A549 (cell line): ENCODE measurements around the gene KCND1. TPM values are rescaled to one million over a fixed set of nuclear protein-coding genes. Genes with fewer than 3 reads are reported as not detected.

Experiments used
- polyA plus RNA-seq, 4 experiments: library from polyadenylated mRNA; depleted of rRNA in 3 of 4; stranded (reverse); fragments of >200 nt; fragmentation: RNase III in 1 of 4; extraction: RNeasy Plus Mini Kit Qiagen cat#74134 plus additional on column Dnase treatment in 1 of 4; gene quantifications; 2 replicates in 3 of 4; 3 replicates in 1 of 4; pipeline ENCODE4 v1.2.3, GENCODE V29; 2011 to 2017
- small RNA-seq, 6 experiments: library from RNA; depleted of rRNA; stranded (forward); fragments of <200 nt; gene quantifications; one replicate each; pipeline ENCODE3, GENCODE V24; 2012

Gene KCND1
- polyA plus RNA-seq, 2 of the 4 experiments (the other 2 are of a cell fraction): 0.59 to 0.79 TPM

Small RNA genes lying within 50 kb of the gene (small RNA-seq; reads per million reads assigned to genes)
- 0 to 0.35 (median 0.08) reads per million in 6 experiments for gene RNU6-722P

Other genes starting within 250 kb of the KCND1 start
- gene GLOD5, start 210.1 kb downstream of the KCND1 start, polyA plus RNA-seq (2011; rRNA removed): not detected in 2 replicates
- not detected in 3 replicates for gene GLOD5, start 210.1 kb downstream of the KCND1 start, polyA plus RNA-seq (2017; fragmentation: RNase III; extraction: RNeasy Plus Mini Kit Qiagen cat#74134 plus additional on column Dnase treatment)
- gene GATA1, start 185.3 kb downstream of the KCND1 start, polyA plus RNA-seq (2011; rRNA removed): not detected in 2 replicates
- gene GATA1, start 185.3 kb downstream of the KCND1 start, polyA plus RNA-seq (2017; fragmentation: RNase III; extraction: RNeasy Plus Mini Kit Qiagen cat#74134 plus additional on column Dnase treatment): not detected in 3 replicates
- 50.6 and 53.2 TPM in 2 replicates for gene HDAC6, start 169.8 kb downstream of the KCND1 start, polyA plus RNA-seq (2011; rRNA removed)
- 38.9 to 52.4 TPM (median 52.1 TPM) in 3 replicates for gene HDAC6, start 169.8 kb downstream of the KCND1 start, polyA plus RNA-seq (2017; fragmentation: RNase III; extraction: RNeasy Plus Mini Kit Qiagen cat#74134 plus additional on column Dnase treatment)
- 0.07 TPM in 1 of 2 replicates, not detected in the other for gene ERAS, start 145.3 kb downstream of the KCND1 start, polyA plus RNA-seq (2011; rRNA removed)
- gene ERAS, start 145.3 kb downstream of the KCND1 start, polyA plus RNA-seq (2017; fragmentation: RNase III; extraction: RNeasy Plus Mini Kit Qiagen cat#74134 plus additional on column Dnase treatment): 0.06 to 0.07 TPM in 2 of 3 replicates, not detected in the other
- 1.7 and 3.0 TPM in 2 replicates for gene PCSK1N, start 136.2 kb downstream of the KCND1 start, polyA plus RNA-seq (2011; rRNA removed)
- gene PCSK1N, start 136.2 kb downstream of the KCND1 start, polyA plus RNA-seq (2017; fragmentation: RNase III; extraction: RNeasy Plus Mini Kit Qiagen cat#74134 plus additional on column Dnase treatment): 15.9 to 22.9 TPM (median 21.2 TPM) in 3 replicates
- 68.9 and 71.8 TPM in 2 replicates for gene TIMM17B, start 74.1 kb downstream of the KCND1 start, polyA plus RNA-seq (2011; rRNA removed)
- gene TIMM17B, start 74.1 kb downstream of the KCND1 start, polyA plus RNA-seq (2017; fragmentation: RNase III; extraction: RNeasy Plus Mini Kit Qiagen cat#74134 plus additional on column Dnase treatment): 71.9 to 76.9 TPM (median 73.3 TPM) in 3 replicates
- 119 and 125 TPM in 2 replicates for gene PQBP1, start 73.9 kb downstream of the KCND1 start, polyA plus RNA-seq (2011; rRNA removed)
- 140 to 158 TPM (median 147 TPM) in 3 replicates for gene PQBP1, start 73.9 kb downstream of the KCND1 start, polyA plus RNA-seq (2017; fragmentation: RNase III; extraction: RNeasy Plus Mini Kit Qiagen cat#74134 plus additional on column Dnase treatment)
- gene SLC35A2, start 60.2 kb downstream of the KCND1 start, polyA plus RNA-seq (2011; rRNA removed): 39.4 and 64.2 TPM in 2 replicates
- 42.3 to 50.2 TPM (median 49.0 TPM) in 3 replicates for gene SLC35A2, start 60.2 kb downstream of the KCND1 start, polyA plus RNA-seq (2017; fragmentation: RNase III; extraction: RNeasy Plus Mini Kit Qiagen cat#74134 plus additional on column Dnase treatment)
- 8.2 and 8.5 TPM in 2 replicates for gene PIM2, start 52.8 kb downstream of the KCND1 start, polyA plus RNA-seq (2011; rRNA removed)
- 7.9 to 8.8 TPM (median 7.9 TPM) in 3 replicates for gene PIM2, start 52.8 kb downstream of the KCND1 start, polyA plus RNA-seq (2017; fragmentation: RNase III; extraction: RNeasy Plus Mini Kit Qiagen cat#74134 plus additional on column Dnase treatment)
- gene OTUD5, start 14.2 kb downstream of the KCND1 start, polyA plus RNA-seq (2011; rRNA removed): 57.7 and 65.6 TPM in 2 replicates
- 42.5 to 48.2 TPM (median 45.9 TPM) in 3 replicates for gene OTUD5, start 14.2 kb downstream of the KCND1 start, polyA plus RNA-seq (2017; fragmentation: RNase III; extraction: RNeasy Plus Mini Kit Qiagen cat#74134 plus additional on column Dnase treatment)
- gene GRIPAP1, start 30.4 kb upstream of the KCND1 start, polyA plus RNA-seq (2011; rRNA removed): 33.7 and 35.1 TPM in 2 replicates
- gene GRIPAP1, start 30.4 kb upstream of the KCND1 start, polyA plus RNA-seq (2017; fragmentation: RNase III; extraction: RNeasy Plus Mini Kit Qiagen cat#74134 plus additional on column Dnase treatment): 27.7 to 36.2 TPM (median 34.3 TPM) in 3 replicates
- 16.1 and 27.3 TPM in 2 replicates for gene TFE3, start 71.5 kb upstream of the KCND1 start, polyA plus RNA-seq (2011; rRNA removed)
- 53.8 to 57.3 TPM (median 56.3 TPM) in 3 replicates for gene TFE3, start 71.5 kb upstream of the KCND1 start, polyA plus RNA-seq (2017; fragmentation: RNase III; extraction: RNeasy Plus Mini Kit Qiagen cat#74134 plus additional on column Dnase treatment)
- 1.6 and 2.0 TPM in 2 replicates for gene CCDC120, start 87.2 kb upstream of the KCND1 start, polyA plus RNA-seq (2011; rRNA removed)
- gene CCDC120, start 87.2 kb upstream of the KCND1 start, polyA plus RNA-seq (2017; fragmentation: RNase III; extraction: RNeasy Plus Mini Kit Qiagen cat#74134 plus additional on column Dnase treatment): 3.2 to 4.1 TPM (median 4.0 TPM) in 3 replicates
- gene PRAF2, start 102.2 kb upstream of the KCND1 start, polyA plus RNA-seq (2011; rRNA removed): 13.6 and 17.0 TPM in 2 replicates
- 29.9 to 37.7 TPM (median 35.4 TPM) in 3 replicates for gene PRAF2, start 102.2 kb upstream of the KCND1 start, polyA plus RNA-seq (2017; fragmentation: RNase III; extraction: RNeasy Plus Mini Kit Qiagen cat#74134 plus additional on column Dnase treatment)
- 55.5 and 80.1 TPM in 2 replicates for gene WDR45, start 108.0 kb upstream of the KCND1 start, polyA plus RNA-seq (2011; rRNA removed)
- 33.8 to 41.5 TPM (median 37.7 TPM) in 3 replicates for gene WDR45, start 108.0 kb upstream of the KCND1 start, polyA plus RNA-seq (2017; fragmentation: RNase III; extraction: RNeasy Plus Mini Kit Qiagen cat#74134 plus additional on column Dnase treatment)
- 34.4 and 40.7 TPM in 2 replicates for gene GPKOW, start 151.9 kb upstream of the KCND1 start, polyA plus RNA-seq (2011; rRNA removed)
- 22.0 to 24.9 TPM (median 24.1 TPM) in 3 replicates for gene GPKOW, start 151.9 kb upstream of the KCND1 start, polyA plus RNA-seq (2017; fragmentation: RNase III; extraction: RNeasy Plus Mini Kit Qiagen cat#74134 plus additional on column Dnase treatment)
- gene MAGIX, start 190.9 kb upstream of the KCND1 start, polyA plus RNA-seq (2011; rRNA removed): 1.1 and 1.2 TPM in 2 replicates
- gene MAGIX, start 190.9 kb upstream of the KCND1 start, polyA plus RNA-seq (2017; fragmentation: RNase III; extraction: RNeasy Plus Mini Kit Qiagen cat#74134 plus additional on column Dnase treatment): 2.2 to 3.0 TPM (median 2.5 TPM) in 3 replicates
- gene PLP2, start 200.1 kb upstream of the KCND1 start, polyA plus RNA-seq (2011; rRNA removed): 209 and 277 TPM in 2 replicates
- 162 to 168 TPM (median 164 TPM) in 3 replicates for gene PLP2, start 200.1 kb upstream of the KCND1 start, polyA plus RNA-seq (2017; fragmentation: RNase III; extraction: RNeasy Plus Mini Kit Qiagen cat#74134 plus additional on column Dnase treatment)
- 7.9 and 9.3 TPM in 2 replicates for gene PRICKLE3, start 214.5 kb upstream of the KCND1 start, polyA plus RNA-seq (2011; rRNA removed)
- gene PRICKLE3, start 214.5 kb upstream of the KCND1 start, polyA plus RNA-seq (2017; fragmentation: RNase III; extraction: RNeasy Plus Mini Kit Qiagen cat#74134 plus additional on column Dnase treatment): 12.9 to 14.1 TPM (median 14.0 TPM) in 3 replicates
- 1.3 and 1.7 TPM in 2 replicates for gene SYP, start 228.3 kb upstream of the KCND1 start, polyA plus RNA-seq (2011; rRNA removed)
- gene SYP, start 228.3 kb upstream of the KCND1 start, polyA plus RNA-seq (2017; fragmentation: RNase III; extraction: RNeasy Plus Mini Kit Qiagen cat#74134 plus additional on column Dnase treatment): 3.3 to 4.0 TPM (median 3.8 TPM) in 3 replicates